Ovary (tissue), 3 donors: Measurements from ENCODE around the gene FUCA1.

Source experiments
- POLR2A ChIP-seq: fragments of 450-650 bp; IDR thresholded peaks from one replicate; pipeline ENCODE4 v1.6.1; 2017; ENCODE audit warnings: antibody characterized with exemption, mild to moderate bottlenecking, moderate library complexity
- TF ChIP-seq, protein P1 (sequence below), 3 donors: fragments of 450-650 bp in 2 of 3; fragments of 200-600 bp in 1 of 3; IDR thresholded peaks; one replicate each; pipeline versions ENCODE4 v1.5.1 to v1.8.0; 2016 to 2022; ENCODE audit warnings: antibody characterized with exemption in 3 of 3, mild to moderate bottlenecking in 1 of 3
- donor health status: DM: no; HTN: no; CAD: no.

GRCh38 chr1:23902321-23903278 is 34.5 kb upstream of the FUCA1 start:
- TF ChIP-seq, protein P1, sequence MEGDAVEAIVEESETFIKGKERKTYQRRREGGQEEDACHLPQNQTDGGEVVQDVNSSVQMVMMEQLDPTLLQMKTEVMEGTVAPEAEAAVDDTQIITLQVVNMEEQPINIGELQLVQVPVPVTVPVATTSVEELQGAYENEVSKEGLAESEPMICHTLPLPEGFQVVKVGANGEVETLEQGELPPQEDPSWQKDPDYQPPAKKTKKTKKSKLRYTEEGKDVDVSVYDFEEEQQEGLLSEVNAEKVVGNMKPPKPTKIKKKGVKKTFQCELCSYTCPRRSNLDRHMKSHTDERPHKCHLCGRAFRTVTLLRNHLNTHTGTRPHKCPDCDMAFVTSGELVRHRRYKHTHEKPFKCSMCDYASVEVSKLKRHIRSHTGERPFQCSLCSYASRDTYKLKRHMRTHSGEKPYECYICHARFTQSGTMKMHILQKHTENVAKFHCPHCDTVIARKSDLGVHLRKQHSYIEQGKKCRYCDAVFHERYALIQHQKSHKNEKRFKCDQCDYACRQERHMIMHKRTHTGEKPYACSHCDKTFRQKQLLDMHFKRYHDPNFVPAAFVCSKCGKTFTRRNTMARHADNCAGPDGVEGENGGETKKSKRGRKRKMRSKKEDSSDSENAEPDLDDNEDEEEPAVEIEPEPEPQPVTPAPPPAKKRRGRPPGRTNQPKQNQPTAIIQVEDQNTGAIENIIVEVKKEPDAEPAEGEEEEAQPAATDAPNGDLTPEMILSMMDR (IDR thresholded peaks at IDR 0.05), result no peak
- no peak for TF ChIP-seq POLR2A
